Stomach smooth muscle (tissue), 2 donors: ENCODE results near the gene SLC31A2.

Source experiments
- H3K27ac ChIP-seq: one replicate; pipeline ENCODE4 v1.7.0; 2013; ENCODE audit warnings: mild to moderate bottlenecking, low read length, inconsistent platforms
- H3K27me3 ChIP-seq, 2 donors: one replicate each; pipeline ENCODE4 v1.7.0; 2013; ENCODE audit warnings: low read length in 2 of 2; ENCODE audit not compliant: insufficient read depth in 2 of 2, control insufficient read depth in 1 of 2
- H3K36me3 ChIP-seq, 2 donors: one replicate each; pipeline ENCODE4 v1.7.0; 2013; ENCODE audit warnings: low read length in 2 of 2; ENCODE audit not compliant: control insufficient read depth in 2 of 2, insufficient read depth in 2 of 2
- H3K4me1 ChIP-seq: one replicate; pipeline ENCODE4 v1.7.0; 2013; ENCODE audit warnings: low read length; ENCODE audit not compliant: control insufficient read depth, insufficient read depth
- H3K4me3 ChIP-seq, 2 donors: one replicate each; pipeline ENCODE4 v1.7.0; 2013; ENCODE audit warnings: low read length in 2 of 2
- H3K9ac ChIP-seq, 2 donors: one replicate each; pipeline ENCODE4 v1.7.0; 2013; ENCODE audit warnings: low read length in 2 of 2, mild to moderate bottlenecking in 1 of 2
- H3K9me3 ChIP-seq, 2 donors: one replicate each; pipeline ENCODE4 v1.7.0; 2013; ENCODE audit warnings: low read length in 2 of 2; ENCODE audit not compliant: control insufficient read depth in 2 of 2
- donor health status: healthy.
- donor health status: Pancreatic carcinoma.

SLC31A2 gene

GRCh38 chr9:113185271-113185670 lies 34.5 kb downstream of the SLC31A2 start:
- H3K36me3 ChIP-seq = peaks cover 70 to 77% of the 10 kb centered on the region in 2 donors
- no peak overlapping the region for H3K4me3 ChIP-seq
- H3K4me1 ChIP-seq = no peaks in the 10 kb centered on the region
- no peaks in the 10 kb centered on the region for H3K27me3 ChIP-seq
- no peaks in the 10 kb centered on the region for H3K9me3 ChIP-seq
- no peak overlapping the region for H3K27ac ChIP-seq
- H3K9ac ChIP-seq = no peak overlapping the region

- no peaks in the 10 kb centered on the region for H3K27me3 ChIP-seq
- H3K9ac ChIP-seq = no peak overlapping the region
- H3K36me3 ChIP-seq = peaks cover 69% of the 10 kb centered on the region in 2 donors
- H3K4me3 ChIP-seq = no peak overlapping the region
- no peaks in the 10 kb centered on the region for H3K9me3 ChIP-seq
- no peaks in the 10 kb centered on the region for H3K4me1 ChIP-seq
- H3K27ac ChIP-seq = no peak overlapping the region
These were observed 35.4 kb downstream of the SLC31A2 start for GRCh38 chr9:113186137-113186755.

- Histone ChIP-seq H3K9ac (no peak overlapping the region), H3K4me1 (no peaks in the 10 kb centered on the region), H3K27me3 (no peaks in the 10 kb centered on the region), H3K9me3 (no peaks in the 10 kb centered on the region), H3K27ac (no peak overlapping the region), H3K4me3 (no peak overlapping the region), H3K36me3 (peaks cover 60% of the 10 kb centered on the region in 2 donors)
These were observed 37.3 kb downstream of the SLC31A2 start for GRCh38 chr9:113187929-113188595.

- no peak overlapping the region for H3K9ac ChIP-seq
- H3K4me1 ChIP-seq = no peaks in the 10 kb centered on the region
- H3K4me3 ChIP-seq = no peak overlapping the region
- H3K9me3 ChIP-seq = no peaks in the 10 kb centered on the region
- H3K36me3 ChIP-seq = peaks cover 35 to 37% of the 10 kb centered on the region in 2 donors
- H3K27me3 ChIP-seq = no peaks in the 10 kb centered on the region
- no peak overlapping the region for H3K27ac ChIP-seq
These were observed 41.6 kb downstream of the SLC31A2 start for GRCh38 chr9:113192455-113192854.

GRCh38 chr9:113199683-113200329 lies 49.0 kb downstream of the SLC31A2 start:
- no peaks in the 10 kb centered on the region for H3K9me3 ChIP-seq
- H3K36me3 ChIP-seq = peaks cover 27 to 44% of the 10 kb centered on the region in 2 donors

GRCh38 chr9:113205432-113205831 lies 54.6 kb downstream of the SLC31A2 start:
- H3K36me3 ChIP-seq = peaks cover 14 to 29% of the 10 kb centered on the region in 2 donors
- no peak overlapping the region for H3K9ac ChIP-seq
- H3K27ac ChIP-seq = no peak overlapping the region
- no peaks in the 10 kb centered on the region for H3K27me3 ChIP-seq
- H3K4me1 ChIP-seq = no peaks in the 10 kb centered on the region
- H3K4me3 ChIP-seq = no peak overlapping the region
- no peaks in the 10 kb centered on the region for H3K9me3 ChIP-seq

More at GRCh38 chr9:113199683-113200329, 49.0 kb downstream of the SLC31A2 start:
- Histone ChIP-seq H3K27ac (no peak overlapping the region), H3K4me3 (no peak overlapping the region), H3K4me1 (no peaks in the 10 kb centered on the region), H3K9ac (no peak overlapping the region), H3K27me3 (no peaks in the 10 kb centered on the region)

- no peak overlapping the region for H3K9ac ChIP-seq
- H3K4me3 ChIP-seq = no peak overlapping the region
- H3K36me3 ChIP-seq = peaks cover 16 to 32% of the 10 kb centered on the region in 2 donors
- no peaks in the 10 kb centered on the region for H3K27me3 ChIP-seq
- no peaks in the 10 kb centered on the region for H3K4me1 ChIP-seq
- no peak overlapping the region for H3K27ac ChIP-seq
- no peaks in the 10 kb centered on the region for H3K9me3 ChIP-seq
These were observed 55.1 kb downstream of the SLC31A2 start for GRCh38 chr9:113205861-113206260.

GRCh38 chr9:113210815-113211214 lies 60.0 kb downstream of the SLC31A2 start:
- Histone ChIP-seq H3K9ac (no peak overlapping the region), H3K9me3 (no peaks in the 10 kb centered on the region), H3K36me3 (peaks cover 16 to 18% of the 10 kb centered on the region in 2 donors), H3K27ac (no peak overlapping the region), H3K4me1 (no peaks in the 10 kb centered on the region), H3K27me3 (no peaks in the 10 kb centered on the region), H3K4me3 (no peak overlapping the region)
